GM19035 (cell line): ENCODE data around the gene MAGI2.
"Not testable (repeated sequence)": the region's sequence is repeated elsewhere in the genome, so short reads cannot be mapped to it uniquely, and the experiment has no call there.

Experiments
- ATAC-seq: cut with Tn5 transposase; IDR thresholded peaks from one replicate; pipeline ENCODE4 v1.9.1; 2021; ENCODE audit not compliant: unreplicated experiment

MAGI2 gene

DNA sequence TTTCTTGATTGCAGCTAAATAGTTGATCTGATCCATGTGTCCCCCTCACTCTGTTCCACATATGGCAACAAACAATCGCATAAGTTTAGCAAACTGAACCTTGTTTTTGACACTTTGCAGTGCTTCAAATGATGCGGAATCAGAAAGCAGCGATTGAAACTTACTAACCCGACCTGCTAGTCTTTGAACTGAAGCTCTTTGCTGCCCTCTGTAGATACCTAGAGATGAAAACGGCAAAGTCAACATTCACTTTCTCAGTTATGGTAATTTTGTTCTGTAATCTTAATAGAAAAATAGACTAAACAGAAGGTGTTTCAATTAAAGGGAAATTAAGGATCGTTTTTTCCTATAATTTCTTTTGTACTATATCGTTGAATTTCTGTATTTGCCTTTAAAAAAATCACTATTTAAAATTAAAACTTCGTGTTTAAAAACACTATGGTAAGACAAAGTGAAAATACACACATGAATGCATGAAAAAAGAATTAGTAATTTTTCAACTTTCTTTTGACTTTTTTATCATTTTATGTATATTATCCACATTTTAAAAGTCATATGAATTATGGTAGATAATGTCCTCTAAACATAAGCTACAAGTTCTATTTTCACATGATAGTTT, 276.5 kb downstream of the MAGI2 start:
- ATAC-seq, result peak; percentile 82

DNA sequence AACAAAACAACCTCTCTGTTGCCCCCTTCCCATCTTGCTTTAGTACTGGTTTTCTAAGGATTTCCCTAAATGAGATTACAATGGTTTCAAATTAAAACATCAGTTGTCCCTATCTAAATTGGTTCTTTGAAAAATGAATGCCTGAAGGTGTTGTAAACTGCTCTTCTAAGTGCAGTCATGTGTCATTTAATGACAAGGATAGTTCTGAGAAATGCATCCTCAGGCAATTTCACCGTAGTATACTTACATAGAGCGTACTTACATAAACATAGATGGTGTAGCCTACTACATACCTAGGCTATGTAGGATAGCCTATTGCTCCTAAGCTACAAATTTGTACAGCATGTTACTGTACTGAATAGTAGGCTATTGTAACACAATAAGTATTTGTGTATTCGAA, 278.1 kb downstream of the MAGI2 start:
- no peak for ATAC-seq

GRCh38 chr7:79165225-79165624, 288.2 kb downstream of the MAGI2 start:
- no peak for ATAC-seq

DNA sequence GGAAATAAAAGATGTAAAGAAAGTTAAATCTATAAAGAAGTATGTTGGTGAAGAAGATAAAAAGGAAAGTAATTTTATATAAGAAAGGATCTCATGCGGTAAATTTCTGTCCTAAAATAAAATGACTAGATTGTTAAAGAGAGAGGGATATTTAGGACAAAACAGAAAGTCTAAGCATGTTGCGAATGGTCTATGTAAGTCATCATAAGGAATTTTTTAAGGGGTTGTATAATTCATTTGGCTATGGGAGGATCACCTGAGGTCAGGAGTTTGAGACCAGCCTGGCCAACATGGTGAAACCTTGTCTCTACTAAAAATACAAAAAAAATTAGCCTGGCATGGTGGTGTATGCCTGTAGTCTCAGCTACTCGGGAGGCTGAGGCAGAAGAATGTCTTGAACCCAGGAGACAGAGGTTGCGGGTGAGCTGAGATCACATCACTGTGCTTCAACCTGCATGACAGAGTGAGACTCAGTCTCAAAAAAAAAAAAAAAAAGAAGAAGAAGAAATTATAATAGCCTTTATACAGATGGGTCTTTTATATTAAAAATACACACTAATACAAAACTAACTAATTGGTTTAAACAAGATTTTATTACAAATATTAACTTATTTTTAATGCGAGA, 294.3 kb downstream of the MAGI2 start:
- ATAC-seq, result no peak

DNA sequence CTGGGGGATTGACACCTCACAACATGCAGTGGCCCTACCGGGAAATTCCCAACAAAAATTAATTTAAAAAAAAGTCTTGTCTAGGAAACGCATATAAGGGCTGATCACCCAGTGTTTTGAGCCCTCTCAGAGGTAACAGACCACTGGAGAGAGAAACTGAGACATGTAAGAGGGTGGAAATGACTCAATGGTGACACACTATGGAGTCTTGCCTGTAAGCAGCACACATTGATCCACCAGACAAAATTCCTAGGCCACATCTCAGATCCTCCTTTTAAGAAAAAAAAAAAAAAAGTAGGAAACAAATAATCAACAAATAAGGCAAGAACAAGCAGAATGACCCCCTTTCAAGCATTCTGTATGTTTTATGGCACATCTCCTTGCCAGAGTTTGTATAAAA, 296.2 kb downstream of the MAGI2 start:
- no peak for ATAC-seq

DNA sequence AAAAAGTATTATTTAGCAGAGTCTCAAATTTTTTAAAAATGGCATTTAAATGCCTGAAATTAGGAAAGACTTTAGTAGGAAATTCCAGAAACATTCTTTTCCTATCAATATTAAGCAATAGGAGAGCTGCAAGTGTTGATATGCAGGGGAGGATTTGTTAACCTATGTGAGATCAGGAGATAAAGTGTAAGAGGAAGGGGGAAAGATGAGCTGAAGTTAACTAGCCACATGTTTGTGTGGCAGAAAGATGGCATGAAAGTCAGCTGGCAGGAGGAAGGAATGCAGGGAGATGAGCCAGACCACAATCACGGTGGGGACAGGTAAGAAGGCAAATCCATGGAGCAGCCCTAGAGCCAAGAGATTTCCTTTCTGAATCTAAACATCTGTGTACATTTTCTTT, 303.6 kb downstream of the MAGI2 start:
- no peak for ATAC-seq

DNA sequence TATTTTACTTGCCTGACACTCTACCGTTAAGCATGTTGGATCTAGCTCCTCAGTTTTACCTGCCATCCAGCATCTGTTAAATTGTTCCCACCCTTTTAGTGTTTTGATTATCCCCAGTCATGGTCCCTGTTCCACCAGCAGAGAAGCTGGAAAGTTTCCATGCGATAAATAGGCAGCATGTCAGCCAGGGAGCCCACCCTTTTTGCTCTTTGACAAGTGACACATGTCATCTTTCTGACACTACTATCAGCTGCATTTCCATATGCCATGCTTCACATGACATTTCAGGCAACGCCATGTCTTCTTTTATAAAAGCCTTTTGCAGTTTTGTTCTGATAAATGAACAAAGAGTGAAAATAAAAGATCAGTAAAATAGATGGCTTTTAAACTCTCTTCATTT, 310.8 kb downstream of the MAGI2 start:
- no peak for ATAC-seq

GRCh38 chr7:79141252-79141651, 312.2 kb downstream of the MAGI2 start:
- no peak for ATAC-seq

DNA sequence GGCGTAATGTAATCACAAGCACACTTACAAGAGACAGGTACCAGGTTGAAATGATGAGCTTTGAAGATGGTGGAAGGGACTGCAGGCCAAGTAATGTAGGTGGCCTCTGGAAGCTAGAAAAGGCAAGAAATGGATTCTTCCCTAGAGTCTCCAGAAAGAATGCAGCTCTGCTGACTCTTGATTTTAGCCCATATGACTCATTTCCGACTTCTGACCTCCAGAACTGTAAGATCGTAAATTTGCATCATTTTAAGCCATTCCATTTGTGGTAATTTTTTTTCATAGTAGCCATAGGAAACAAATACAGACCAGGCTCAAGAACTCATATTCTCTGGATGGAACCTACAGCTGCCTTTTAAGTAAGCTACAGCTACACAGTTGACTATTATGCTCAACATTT, 315.5 kb downstream of the MAGI2 start:
- ATAC-seq, result no peak

GRCh38 chr7:79132844-79133451, 320.5 kb downstream of the MAGI2 start:
- no peak for ATAC-seq

DNA sequence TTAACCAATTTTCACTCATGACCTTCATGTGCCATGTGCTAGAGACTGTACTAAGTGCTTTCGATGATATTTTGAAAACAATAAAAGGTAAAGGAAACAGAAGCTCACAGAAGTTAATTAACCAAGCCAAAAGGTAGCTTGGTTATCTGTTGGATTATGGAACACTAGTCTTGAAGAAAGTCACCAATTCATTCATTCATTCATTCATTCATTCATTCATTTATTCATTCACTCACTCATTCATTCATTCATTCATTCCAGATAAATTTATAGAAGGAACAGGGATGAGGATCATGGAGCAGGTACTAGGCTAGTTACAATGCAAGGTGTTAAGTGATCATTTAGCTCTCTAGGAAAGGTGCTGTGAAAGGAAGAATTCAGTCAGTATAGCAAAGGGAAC, 322.8 kb downstream of the MAGI2 start:
- ATAC-seq, result no peak

- ATAC-seq, result no peak
Measured at GRCh38 chr7:79124331-79124730, 329.1 kb downstream of the MAGI2 start.

DNA sequence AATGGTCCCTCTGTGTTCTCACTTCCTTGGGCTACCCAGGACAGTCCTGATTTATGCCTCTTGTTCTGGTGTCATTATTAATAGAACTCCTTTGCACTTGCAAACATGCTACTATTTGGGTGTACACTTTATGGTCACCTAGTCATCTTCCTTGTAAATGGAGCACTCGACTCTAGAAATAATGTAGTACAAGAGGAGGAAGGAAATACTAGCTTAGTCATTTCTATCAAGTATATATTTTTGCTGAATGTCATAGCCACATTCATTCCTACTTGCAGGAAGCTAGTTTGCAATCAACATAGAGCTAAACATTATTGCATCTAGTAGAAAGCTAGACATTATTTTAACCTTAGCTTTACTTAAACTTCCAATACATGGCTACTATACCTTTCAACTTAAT, 335.3 kb downstream of the MAGI2 start:
- no peak for ATAC-seq

DNA sequence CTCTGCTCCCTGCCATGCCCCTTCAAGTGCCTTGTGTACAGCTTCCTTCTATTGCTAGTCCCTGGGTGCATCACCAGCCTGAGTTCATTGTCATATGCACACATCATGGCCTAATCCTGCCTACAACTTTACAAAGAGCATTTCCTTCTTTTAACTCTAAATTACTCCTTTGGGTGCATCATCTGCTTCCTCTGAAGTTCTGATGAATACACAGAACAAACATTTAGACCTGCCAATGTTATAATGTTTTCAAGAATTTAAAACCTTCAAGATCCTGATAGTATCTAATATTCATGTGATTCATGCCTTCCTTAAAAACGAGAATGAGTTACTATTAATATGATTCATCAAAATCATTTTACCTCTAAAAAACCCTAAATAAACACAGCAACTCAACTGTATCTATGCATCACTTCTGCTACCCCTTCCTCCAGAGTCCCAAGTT, 357.1 kb downstream of the MAGI2 start:
- no peak for ATAC-seq

DNA sequence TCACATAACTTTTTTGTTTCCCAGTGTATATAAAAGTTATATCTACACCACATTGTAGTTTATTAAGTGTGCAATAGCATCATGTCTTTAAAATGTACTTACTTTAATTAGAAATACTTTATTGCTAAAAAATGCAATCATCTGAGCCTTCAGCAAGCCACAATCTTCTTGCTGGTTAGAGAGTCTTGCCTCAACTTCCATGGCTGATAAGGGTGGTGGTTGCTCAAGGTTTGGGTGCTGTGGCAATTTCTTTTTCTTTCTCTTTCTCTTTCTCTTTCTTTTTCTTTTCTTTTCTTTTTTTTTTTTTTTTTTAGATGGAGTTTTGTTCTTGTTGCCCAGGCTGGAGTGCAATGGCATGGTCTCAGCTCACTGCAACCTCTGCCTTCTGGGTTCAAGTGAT, 360.0 kb downstream of the MAGI2 start:
- no peak for ATAC-seq

DNA sequence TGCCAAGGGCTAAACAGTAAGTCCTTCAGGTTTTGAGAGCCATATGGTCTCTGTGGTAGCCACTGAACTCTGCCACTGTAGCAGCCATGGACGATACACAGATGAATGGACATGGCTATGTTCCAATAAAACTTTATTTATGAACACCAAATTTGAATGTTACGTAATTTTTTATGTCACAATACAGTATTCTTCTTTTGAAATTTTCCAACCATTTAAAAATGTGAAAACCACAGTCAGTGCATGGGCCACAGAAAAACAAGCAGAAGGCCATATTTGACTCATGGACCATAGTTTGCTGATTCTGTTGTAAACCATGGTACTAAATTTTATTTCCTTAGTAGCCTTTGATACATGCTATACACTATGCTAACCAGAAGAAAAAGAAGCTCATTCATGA, 361.8 kb downstream of the MAGI2 start:
- ATAC-seq, result no peak

DNA sequence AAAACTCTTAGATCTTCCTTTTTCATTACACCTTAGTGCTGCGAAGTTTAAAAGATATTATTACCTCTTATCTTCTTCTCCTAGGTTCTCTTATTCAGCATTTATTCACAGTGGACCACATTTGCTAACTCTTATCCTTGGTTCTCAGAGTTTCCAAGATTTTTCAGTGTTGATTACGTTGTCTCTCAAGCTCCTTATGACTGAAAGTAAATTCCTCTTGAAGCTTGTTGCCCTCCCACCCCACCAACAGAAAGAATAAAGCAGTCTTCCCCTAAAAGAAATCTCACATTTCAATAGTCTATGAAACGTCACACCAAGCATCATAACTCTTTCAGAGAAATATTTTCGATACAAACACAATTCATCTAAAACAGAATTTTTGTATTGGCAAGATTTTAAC, 362.5 kb downstream of the MAGI2 start:
- no peak for ATAC-seq

DNA sequence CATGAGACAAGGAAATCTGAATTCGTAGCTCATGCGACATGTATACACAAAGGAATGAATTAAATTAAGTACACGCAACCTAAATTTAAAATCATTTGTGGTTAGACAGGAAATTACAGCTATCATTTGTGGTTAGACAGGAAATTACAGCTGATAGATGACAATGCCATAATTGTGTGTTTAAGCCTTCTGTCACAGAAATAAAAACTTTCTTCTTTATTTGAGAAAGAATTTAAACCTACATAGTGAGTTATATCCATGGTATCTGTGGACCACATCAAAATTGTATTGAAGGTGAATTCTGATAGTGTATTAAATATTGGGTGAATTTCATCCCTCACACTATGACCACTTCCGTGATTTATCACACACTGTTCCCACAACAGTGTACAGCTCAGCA, 362.9 kb downstream of the MAGI2 start:
- ATAC-seq, result no peak

DNA sequence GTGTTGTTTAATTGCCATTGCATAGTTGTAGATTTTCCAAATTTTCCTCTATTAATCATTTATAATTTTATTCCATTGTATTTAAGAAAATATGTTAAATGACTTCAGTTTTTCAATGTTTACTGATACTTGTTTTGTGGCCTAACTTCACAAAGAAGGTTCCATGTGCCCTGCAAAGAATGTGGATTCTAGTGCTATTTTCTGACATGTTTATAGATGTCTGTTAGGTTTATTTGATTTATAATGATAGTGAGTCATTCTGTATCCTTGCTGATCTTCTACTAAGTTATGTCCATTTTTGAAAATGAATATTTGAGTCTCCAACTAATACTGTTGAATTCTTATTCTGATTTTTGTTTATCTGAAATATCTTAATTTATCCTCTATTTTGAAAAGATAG, 369.0 kb downstream of the MAGI2 start:
- no peak for ATAC-seq

- ATAC-seq, result no peak
Measured at GRCh38 chr7:79079919-79080554, 373.4 kb downstream of the MAGI2 start.

GRCh38 chr7:79078273-79078672, 375.2 kb downstream of the MAGI2 start:
- no peak for ATAC-seq

GRCh38 chr7:79071187-79071586, 382.3 kb downstream of the MAGI2 start:
- ATAC-seq, result not testable (repeated sequence)
